Middle frontal gyrus (tissue), 1 donor: Measurements from ENCODE around the gene EEFSEC.

ENCODE experiments used
- DNase-seq: peaks from one replicate; pipeline ENCODE4 v3.0.0-alpha.2; 2015; ENCODE audit warnings: low spot score; ENCODE audit errors: extremely low spot score

Gene EEFSEC

GRCh38 chr3:128439226-128439625 lies 285.9 kb downstream of the EEFSEC start:
- DNase-seq = no peak

- DNase-seq = no peak
These were observed 288.8 kb downstream of the EEFSEC start for GRCh38 chr3:128442070-128442469.

- no peak for DNase-seq
These were observed 289.7 kb downstream of the EEFSEC start for GRCh38 chr3:128442949-128443348.

GRCh38 chr3:128443771-128444170 lies 290.5 kb downstream of the EEFSEC start:
- no peak for DNase-seq

GRCh38 chr3:128445357-128445756 lies 292.1 kb downstream of the EEFSEC start:
- no peak for DNase-seq

- DNase-seq = no peak
These were observed 293.5 kb downstream of the EEFSEC start for GRCh38 chr3:128446821-128447220.

GRCh38 chr3:128447561-128448013 lies 294.3 kb downstream of the EEFSEC start:
- DNase-seq = no peak

GRCh38 chr3:128448491-128448890 lies 295.2 kb downstream of the EEFSEC start:
- DNase-seq = no peak

GRCh38 chr3:128449111-128449638 lies 295.9 kb downstream of the EEFSEC start:
- DNase-seq = no peak

GRCh38 chr3:128452120-128452519 lies 298.8 kb downstream of the EEFSEC start:
- no peak for DNase-seq

- DNase-seq = no peak
These were observed 299.5 kb downstream of the EEFSEC start for GRCh38 chr3:128452678-128453275.

GRCh38 chr3:128453501-128454309 lies 300.4 kb downstream of the EEFSEC start:
- DNase-seq = no peak

GRCh38 chr3:128454310-128454618 lies 301.0 kb downstream of the EEFSEC start:
- no peak for DNase-seq

GRCh38 chr3:128455116-128455515 lies 301.8 kb downstream of the EEFSEC start:
- no peak for DNase-seq

- DNase-seq = no peak
These were observed 302.8 kb downstream of the EEFSEC start for GRCh38 chr3:128455786-128456748.

GRCh38 chr3:128456776-128457715 lies 303.8 kb downstream of the EEFSEC start:
- no peak for DNase-seq

GRCh38 chr3:128457937-128458336 lies 304.7 kb downstream of the EEFSEC start:
- DNase-seq = no peak
